Activated T-helper 17 cell treated with anti-CD3 and anti-CD28 coated beads, Interleukin-2, amount 50 U/mL, for 72 hours (primary cell): ENCODE data around the gene LRP2BP. TPM values are rescaled to one million over a fixed set of nuclear protein-coding genes. Genes with fewer than 3 reads are reported as not detected.

Experiments used
- ATAC-seq: fragments of 150-1000 bp; cut with Tn5 transposase; replicated peaks from 2 replicates; pipeline ENCODE4 v1.10.0; 2021; ENCODE audit warnings: mild to moderate bottlenecking, moderate library complexity
- H3K27ac Mint-ChIP-seq: one replicate; pipeline ENCODE4 v1.8.0; 2022; ENCODE audit warnings: mixed read lengths
- H3K27me3 Mint-ChIP-seq: one replicate; pipeline ENCODE4 v1.8.0; 2022; ENCODE audit warnings: mixed read lengths
- H3K36me3 Mint-ChIP-seq: one replicate; pipeline ENCODE4 v1.8.0; 2022; ENCODE audit warnings: low read depth, mild to moderate bottlenecking, mixed read lengths
- H3K4me1 Mint-ChIP-seq: one replicate; pipeline ENCODE4 v1.8.0; 2022; ENCODE audit warnings: mixed read lengths
- H3K4me3 Mint-ChIP-seq: one replicate; pipeline ENCODE4 v1.8.0; 2022; ENCODE audit warnings: mild to moderate bottlenecking, mixed read lengths
- H3K9me3 Mint-ChIP-seq: one replicate; pipeline ENCODE4 v1.8.0; 2022; ENCODE audit warnings: mixed read lengths
- total RNA-seq, 2 donors: library from RNA; stranded (reverse); gene quantifications; one replicate each; pipeline ENCODE4 v1.2.3, GENCODE V29; 2022

The LRP2BP gene
- total RNA-seq, 2 donors from 2014 or later = 1.2 to 5.7 TPM

DNA sequence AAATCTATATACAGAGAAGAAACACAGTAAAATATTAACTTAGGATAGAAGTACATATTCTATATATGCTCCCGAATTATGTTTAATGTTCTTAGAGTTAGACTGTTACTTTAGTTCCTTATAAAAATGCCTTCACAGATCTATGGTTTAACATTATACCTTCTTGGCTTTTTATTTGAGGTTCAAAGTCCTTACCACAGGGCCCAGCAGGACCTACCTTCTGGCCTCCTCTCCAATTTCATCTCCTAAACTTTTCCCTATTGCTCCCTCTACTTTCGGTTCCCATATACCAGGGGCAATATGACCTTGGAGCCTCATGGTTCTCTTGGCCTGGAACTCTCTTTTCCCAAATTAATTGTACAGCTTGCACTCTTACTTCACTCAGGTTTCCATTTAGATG is 12.7 kb upstream of the LRP2BP start:
- H3K36me3 Mint-ChIP-seq = peaks cover 84% of the 10 kb centered on the region
- H3K27me3 Mint-ChIP-seq = no peaks in the 10 kb centered on the region
- no peak for ATAC-seq
- no peak overlapping the region for H3K27ac Mint-ChIP-seq
- H3K4me1 Mint-ChIP-seq = peaks cover 12% of the 10 kb centered on the region
- H3K9me3 Mint-ChIP-seq = no peaks in the 10 kb centered on the region
- H3K4me3 Mint-ChIP-seq = no peak overlapping the region

DNA sequence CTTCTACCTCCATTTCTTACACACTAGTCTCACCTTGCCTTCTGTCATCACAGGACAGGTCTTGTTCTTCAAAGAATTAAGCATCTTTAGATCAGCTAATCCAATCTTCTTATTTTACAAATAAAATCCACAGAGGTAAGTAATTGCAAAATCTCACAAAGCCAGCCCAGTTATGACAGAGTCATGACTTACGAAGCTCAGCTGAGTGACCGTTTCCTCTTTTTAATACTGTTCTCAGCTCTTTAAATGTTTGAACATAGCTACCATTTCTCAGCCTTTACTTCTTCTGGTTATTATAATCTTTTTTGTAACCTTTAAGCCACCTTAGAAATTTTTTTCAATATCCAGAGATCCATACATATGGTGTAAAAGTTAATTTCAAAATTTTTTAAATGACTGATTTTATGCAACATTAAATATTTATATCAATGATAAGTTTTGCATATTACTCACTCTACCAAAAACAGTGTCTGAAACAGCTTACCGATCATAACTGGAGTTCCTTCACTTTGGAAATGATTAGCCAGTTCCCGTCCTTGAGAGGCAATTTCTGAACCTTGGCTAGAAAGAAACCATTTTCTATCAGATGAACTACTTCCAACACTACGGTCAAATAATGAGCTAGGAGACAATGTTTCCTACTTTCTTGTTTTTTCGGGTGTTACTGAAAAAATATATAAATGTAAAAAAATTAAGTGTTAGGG is 9.7 kb upstream of the LRP2BP start:
- peaks cover 89% of the 10 kb centered on the region for H3K36me3 Mint-ChIP-seq
- H3K4me3 Mint-ChIP-seq = no peak overlapping the region
- H3K9me3 Mint-ChIP-seq = no peaks in the 10 kb centered on the region
- ATAC-seq = peak; percentile 62
- H3K4me1 Mint-ChIP-seq = peaks cover 19% of the 10 kb centered on the region
- H3K27ac Mint-ChIP-seq = peak overlapping the region; percentile 52
- H3K27me3 Mint-ChIP-seq = no peaks in the 10 kb centered on the region

GRCh38 chr4:185404031-185404430 is 8.3 kb upstream of the LRP2BP start:
- ATAC-seq = no peak
- H3K4me3 Mint-ChIP-seq = no peak overlapping the region
- H3K36me3 Mint-ChIP-seq = peaks cover 94% of the 10 kb centered on the region
- H3K4me1 Mint-ChIP-seq = peaks cover 24% of the 10 kb centered on the region
- no peaks in the 10 kb centered on the region for H3K27me3 Mint-ChIP-seq
- no peak overlapping the region for H3K27ac Mint-ChIP-seq
- H3K9me3 Mint-ChIP-seq = no peaks in the 10 kb centered on the region

DNA sequence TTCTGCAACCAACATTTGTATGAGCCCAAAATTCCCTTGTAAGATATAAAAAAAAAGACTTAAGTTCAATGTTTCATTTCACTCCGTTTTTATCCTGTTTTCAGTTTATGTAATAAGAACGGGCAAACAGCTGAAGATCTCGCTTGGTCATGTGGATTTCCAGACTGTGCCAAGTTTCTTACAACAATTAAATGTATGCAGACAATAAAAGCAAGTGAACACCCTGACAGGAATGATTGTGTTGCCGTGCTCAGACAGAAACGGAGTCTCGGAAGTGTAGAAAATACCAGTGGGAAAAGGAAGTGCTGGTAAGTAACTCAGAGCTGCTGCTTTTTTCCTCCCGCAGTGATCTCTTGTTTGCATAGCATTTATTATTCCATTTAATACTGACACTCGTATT is 3.7 kb upstream of the LRP2BP start:
- H3K4me3 Mint-ChIP-seq = peak overlapping the region; percentile 93
- H3K4me1 Mint-ChIP-seq = peaks cover 26% of the 10 kb centered on the region
- no peaks in the 10 kb centered on the region for H3K27me3 Mint-ChIP-seq
- no peak for ATAC-seq
- H3K36me3 Mint-ChIP-seq = peaks cover 84% of the 10 kb centered on the region
- H3K27ac Mint-ChIP-seq = peak overlapping the region; percentile 81
- H3K9me3 Mint-ChIP-seq = no peaks in the 10 kb centered on the region

DNA sequence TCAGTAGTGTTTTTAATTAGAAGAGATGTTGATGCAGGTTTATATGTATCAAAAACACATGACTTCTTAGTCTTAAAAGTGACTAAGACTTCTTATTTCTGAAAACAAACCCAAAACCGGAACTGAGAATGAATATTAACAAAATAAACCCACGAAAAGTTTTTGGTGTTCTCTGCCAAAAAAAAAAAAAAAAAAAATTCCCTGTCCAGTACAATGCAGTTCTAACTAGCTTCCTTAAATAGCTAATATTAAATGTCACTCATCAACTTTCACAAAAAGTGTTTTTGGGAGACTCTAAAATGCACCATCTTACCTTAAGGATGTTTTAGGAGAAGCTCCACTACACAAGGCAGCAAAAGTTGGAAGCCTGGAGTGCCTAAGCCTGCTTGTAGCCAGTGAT is 2.9 kb upstream of the LRP2BP start:
- H3K27me3 Mint-ChIP-seq = no peaks in the 10 kb centered on the region
- no peaks in the 10 kb centered on the region for H3K9me3 Mint-ChIP-seq
- H3K27ac Mint-ChIP-seq = peak overlapping the region; percentile 81
- H3K36me3 Mint-ChIP-seq = peaks cover 80% of the 10 kb centered on the region
- H3K4me3 Mint-ChIP-seq = peak overlapping the region; percentile 93
- ATAC-seq = no peak
- H3K4me1 Mint-ChIP-seq = peaks cover 31% of the 10 kb centered on the region

- no peak for ATAC-seq
- Mint-ChIP-seq H3K4me1 (peaks cover 31% of the 10 kb centered on the region), H3K36me3 (peaks cover 63% of the 10 kb centered on the region), H3K27ac (peak within 1 kb of the TSS; percentile 85), H3K27me3 (no peaks in the 10 kb centered on the region), H3K9me3 (no peaks in the 10 kb centered on the region), H3K4me3 (peak within 1 kb of the TSS; percentile 93)
Observed at GRCh38 chr4:185396724-185397385, 1.1 kb upstream of the LRP2BP start, which contains the start of gene ANKRD37. Gene ANKRD37, plus strand, starts transcription at chr4:185396841. Its CDS starts 83 bp downstream, at chr4:185396924.

DNA sequence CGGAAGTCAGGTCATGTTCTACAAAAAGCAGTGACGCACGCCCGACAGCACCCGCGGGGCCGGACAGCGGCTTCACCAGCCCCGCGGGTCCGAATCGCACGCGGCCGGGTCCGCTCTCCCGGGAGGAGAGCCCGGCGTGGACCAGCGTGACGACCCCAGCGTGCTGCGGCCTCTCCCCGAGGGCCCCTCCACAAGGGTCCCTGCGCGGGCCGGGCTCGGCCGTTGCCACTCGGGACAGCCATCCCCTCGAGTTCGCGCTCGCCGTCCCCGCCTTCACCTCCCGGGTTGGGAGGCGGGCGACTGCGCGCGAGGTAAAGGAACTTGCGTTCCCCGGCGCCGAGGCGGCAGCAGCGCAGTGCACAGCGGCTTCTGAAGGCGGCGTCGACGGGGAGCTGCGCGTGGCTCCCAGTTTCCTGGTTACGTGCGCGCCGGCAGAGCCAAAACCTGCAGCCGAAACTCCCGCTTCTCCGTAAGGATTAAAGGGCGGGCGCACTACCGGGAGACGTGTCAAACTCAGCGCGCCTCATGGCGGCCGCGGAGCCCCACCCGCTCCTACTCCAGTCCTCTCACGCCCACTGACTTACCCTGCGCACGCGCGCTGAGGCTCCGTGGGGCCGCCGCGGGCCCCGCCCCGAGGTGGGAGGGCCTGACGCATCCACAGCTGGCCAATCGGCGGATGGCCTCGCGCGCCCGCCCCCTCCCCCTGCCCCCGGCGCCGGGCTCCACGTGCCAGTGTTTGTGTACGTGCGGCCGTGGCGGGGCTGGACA is 416 bp upstream of the LRP2BP start:
- peaks cover 29% of the 10 kb centered on the region for H3K4me1 Mint-ChIP-seq
- no peaks in the 10 kb centered on the region for H3K9me3 Mint-ChIP-seq
- peak overlapping the region; percentile 85 for H3K27ac Mint-ChIP-seq
- H3K4me3 Mint-ChIP-seq = peak overlapping the region; percentile 93
- peaks cover 56% of the 10 kb centered on the region for H3K36me3 Mint-ChIP-seq
- H3K27me3 Mint-ChIP-seq = no peaks in the 10 kb centered on the region
- peak; percentile 82 for ATAC-seq

DNA sequence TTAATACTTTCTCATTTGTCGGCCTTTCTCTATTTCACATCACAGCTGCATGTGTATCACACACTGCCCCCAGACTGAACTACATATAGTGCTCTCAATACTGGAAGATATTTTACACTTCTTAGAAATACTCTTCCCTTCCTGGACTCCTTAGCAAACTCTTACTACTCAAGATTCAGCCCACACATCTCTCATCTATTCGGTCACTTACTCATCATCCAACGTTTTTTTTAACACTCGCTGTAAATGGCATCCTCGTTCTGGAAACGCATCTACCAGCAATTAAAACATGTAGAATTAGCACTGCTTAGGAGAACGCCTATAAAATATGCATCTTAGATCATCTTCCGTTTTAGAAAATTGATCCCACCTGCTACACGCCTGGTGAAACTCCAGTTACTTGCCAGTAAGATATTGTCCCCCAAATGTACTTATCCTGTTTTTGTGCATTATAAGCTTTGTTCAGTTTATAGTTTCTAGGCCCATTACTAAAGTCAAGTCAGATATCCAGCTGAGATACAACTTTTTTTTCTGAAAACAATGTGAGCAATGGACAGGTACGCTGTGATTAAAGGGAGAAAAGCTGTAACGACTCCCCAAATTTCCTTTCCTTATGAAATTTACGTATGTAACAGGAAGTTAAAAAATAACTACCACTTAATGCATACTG is 1.0 kb downstream of the LRP2BP start:
- Mint-ChIP-seq H3K4me3 (peak overlapping the region; percentile 93), H3K9me3 (no peaks in the 10 kb centered on the region), H3K4me1 (peaks cover 24% of the 10 kb centered on the region), H3K27me3 (no peaks in the 10 kb centered on the region), H3K36me3 (peaks cover 42% of the 10 kb centered on the region), H3K27ac (peak overlapping the region; percentile 85)
- peak; percentile 57 for ATAC-seq

DNA sequence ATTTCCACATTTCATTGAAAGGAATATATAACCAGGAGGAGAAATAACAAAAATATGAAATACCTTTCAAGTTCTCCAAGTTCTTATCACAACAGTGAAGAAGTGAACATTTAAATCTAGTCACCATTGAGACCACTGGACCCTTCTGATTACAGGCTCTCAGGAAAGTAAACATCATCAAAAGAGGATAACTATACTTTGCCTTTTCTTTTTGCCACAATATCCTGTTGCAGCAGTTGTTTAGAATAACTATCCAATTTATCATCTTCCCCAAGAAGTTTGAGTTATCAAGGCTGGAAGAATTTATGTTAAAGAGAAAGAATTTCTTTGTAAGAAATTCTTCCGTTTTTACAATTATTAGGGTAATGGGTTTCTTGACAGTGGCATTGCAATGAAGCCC is 3.6 kb downstream of the LRP2BP start:
- no peaks in the 10 kb centered on the region for H3K27me3 Mint-ChIP-seq

DNA sequence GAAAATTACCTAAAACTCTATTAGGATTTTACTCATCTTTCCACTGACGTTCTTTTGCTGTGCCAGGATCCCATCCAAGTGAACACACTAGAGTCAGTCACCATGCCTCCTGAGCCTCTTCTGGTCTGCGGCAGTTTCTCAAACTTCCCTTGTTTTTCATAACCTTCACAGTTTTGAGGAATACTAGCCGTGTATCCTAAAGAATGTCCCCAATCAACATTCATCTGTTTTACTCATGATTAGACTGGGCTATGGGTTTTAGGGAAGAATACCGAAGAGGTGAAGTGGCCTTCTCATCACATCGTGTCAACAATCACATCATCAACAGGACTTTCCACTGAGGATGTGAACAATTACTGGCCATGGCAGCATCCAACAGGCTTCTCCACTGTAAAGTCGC is 4.8 kb downstream of the LRP2BP start:
- Mint-ChIP-seq H3K4me3 (no peak overlapping the region), H3K9me3 (no peaks in the 10 kb centered on the region), H3K4me1 (peaks cover 10% of the 10 kb centered on the region), H3K27me3 (no peaks in the 10 kb centered on the region), H3K36me3 (peaks cover 10% of the 10 kb centered on the region), H3K27ac (no peak overlapping the region)
- ATAC-seq = no peak

More for the DNA sequence above, 3.6 kb downstream of the LRP2BP start:
- Mint-ChIP-seq H3K27ac (peak overlapping the region; percentile 55), H3K4me1 (peaks cover 10% of the 10 kb centered on the region), H3K9me3 (no peaks in the 10 kb centered on the region), H3K4me3 (no peak overlapping the region), H3K36me3 (peaks cover 16% of the 10 kb centered on the region)
- no peak for ATAC-seq

DNA sequence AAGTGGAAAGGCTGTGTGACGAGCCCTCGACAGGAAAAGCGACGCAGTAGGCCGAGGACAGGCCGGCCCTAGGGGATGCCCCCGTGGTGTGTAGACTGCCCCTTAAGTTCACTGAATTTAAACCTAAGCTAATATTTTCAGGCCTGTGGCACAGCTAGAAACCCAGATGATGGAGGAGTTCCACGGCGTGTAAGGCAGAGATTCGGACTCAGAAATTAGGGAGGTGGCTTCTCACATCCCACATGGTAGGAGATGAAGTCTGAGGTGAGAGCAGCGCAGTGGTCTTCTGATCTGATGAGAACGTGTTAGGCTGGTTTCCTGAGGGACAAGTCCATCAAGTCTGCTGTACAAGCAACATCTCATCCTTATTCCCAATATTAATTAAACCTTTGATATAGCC is 7.8 kb downstream of the LRP2BP start:
- Mint-ChIP-seq H3K9me3 (no peaks in the 10 kb centered on the region), H3K4me3 (no peak overlapping the region), H3K36me3 (no peaks in the 10 kb centered on the region), H3K27ac (peak overlapping the region; percentile 22), H3K27me3 (no peaks in the 10 kb centered on the region), H3K4me1 (peaks cover 4% of the 10 kb centered on the region)
- no peak for ATAC-seq

- Mint-ChIP-seq H3K27me3 (no peaks in the 10 kb centered on the region), H3K4me1 (peaks cover 4% of the 10 kb centered on the region), H3K4me3 (no peak overlapping the region), H3K36me3 (no peaks in the 10 kb centered on the region), H3K27ac (no peak overlapping the region), H3K9me3 (peaks cover 5% of the 10 kb centered on the region)
- ATAC-seq = no peak
Observed at GRCh38 chr4:185384930-185385331, 10.8 kb downstream of the LRP2BP start.

GRCh38 chr4:185384061-185384460 is 11.7 kb downstream of the LRP2BP start:
- Mint-ChIP-seq H3K27me3 (no peaks in the 10 kb centered on the region), H3K36me3 (no peaks in the 10 kb centered on the region), H3K9me3 (peaks cover 5% of the 10 kb centered on the region), H3K4me3 (no peak overlapping the region), H3K27ac (no peak overlapping the region), H3K4me1 (peaks cover 4% of the 10 kb centered on the region)
- no peak for ATAC-seq

- Mint-ChIP-seq H3K27me3 (no peaks in the 10 kb centered on the region), H3K4me1 (peaks cover 4% of the 10 kb centered on the region), H3K27ac (no peak overlapping the region), H3K36me3 (no peaks in the 10 kb centered on the region), H3K9me3 (peaks cover 5% of the 10 kb centered on the region), H3K4me3 (no peak overlapping the region)
- ATAC-seq = no peak
Observed at GRCh38 chr4:185383451-185383850, 12.3 kb downstream of the LRP2BP start.
